Superior temporal gyrus (tissue), 1 donor: ENCODE results near the gene TIMM17B.
"Not testable (repeated sequence)": the region's sequence is repeated elsewhere in the genome, so short reads cannot be mapped to it uniquely, and the experiment has no call there.

ENCODE experiments used
- DNase-seq: peaks from one replicate; pipeline ENCODE4 v3.0.0-alpha.2; 2016; ENCODE audit errors: extremely low spot score

Gene TIMM17B

DNA sequence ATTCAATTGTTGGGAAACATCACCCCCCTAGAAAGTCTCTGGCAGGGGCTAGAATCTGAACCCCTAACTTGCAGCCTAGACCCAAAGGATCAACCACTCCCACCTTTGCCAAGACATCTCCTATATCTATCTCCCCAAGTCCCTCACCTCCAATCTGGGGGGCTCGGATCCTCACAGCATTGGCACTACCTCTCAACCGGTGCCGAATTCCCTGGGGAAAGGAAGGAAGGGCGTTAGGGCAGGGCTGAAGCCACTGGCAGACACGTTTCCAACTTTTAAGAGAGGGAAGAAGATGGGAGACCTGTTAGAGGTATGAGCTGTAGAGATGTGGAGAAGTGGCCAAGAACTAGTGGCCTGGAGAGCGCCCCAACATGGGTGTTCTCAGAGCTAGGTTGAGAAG lies 2.7 kb downstream of the TIMM17B start:
- DNase-seq, result no peak

DNA sequence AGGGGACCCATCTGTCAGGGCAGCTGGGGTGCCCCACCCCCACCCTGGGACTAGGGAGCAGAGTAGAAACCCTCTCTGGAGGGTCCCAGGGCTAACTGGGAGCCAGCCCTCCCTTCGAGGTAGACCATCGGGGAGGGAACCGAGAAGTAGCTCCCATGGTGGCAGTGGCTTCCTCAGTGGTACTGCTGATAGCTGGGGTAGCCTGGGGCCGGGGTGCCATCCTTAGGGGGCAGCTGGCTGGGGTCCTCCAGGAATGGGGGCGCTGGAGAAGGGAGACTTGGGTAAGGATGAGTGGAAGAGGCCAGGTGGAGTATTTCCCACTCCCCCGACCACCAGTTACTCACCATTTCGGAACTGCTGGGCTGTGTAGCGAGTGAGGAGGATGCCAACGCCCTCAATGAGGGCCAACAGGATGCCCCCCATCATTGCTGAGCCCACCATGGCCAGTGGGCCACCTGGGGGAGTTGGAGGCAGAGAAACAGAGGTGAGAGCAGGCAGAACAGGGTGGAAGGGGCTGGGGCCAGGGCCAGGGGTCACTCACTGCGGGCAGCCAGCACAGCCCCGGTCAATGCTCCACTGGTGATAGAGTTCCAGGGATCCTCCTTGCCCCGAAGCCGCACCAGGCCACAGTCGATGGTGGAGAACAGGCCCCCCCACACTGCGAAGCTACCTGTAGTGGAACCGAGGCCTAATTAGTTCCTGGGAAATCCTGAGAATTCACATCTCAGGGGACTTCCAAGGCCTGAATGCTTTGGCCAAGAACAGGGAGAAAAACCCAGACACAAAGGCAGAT lies 3.8 kb downstream of the TIMM17B start:
- DNase-seq, result no peak

DNA sequence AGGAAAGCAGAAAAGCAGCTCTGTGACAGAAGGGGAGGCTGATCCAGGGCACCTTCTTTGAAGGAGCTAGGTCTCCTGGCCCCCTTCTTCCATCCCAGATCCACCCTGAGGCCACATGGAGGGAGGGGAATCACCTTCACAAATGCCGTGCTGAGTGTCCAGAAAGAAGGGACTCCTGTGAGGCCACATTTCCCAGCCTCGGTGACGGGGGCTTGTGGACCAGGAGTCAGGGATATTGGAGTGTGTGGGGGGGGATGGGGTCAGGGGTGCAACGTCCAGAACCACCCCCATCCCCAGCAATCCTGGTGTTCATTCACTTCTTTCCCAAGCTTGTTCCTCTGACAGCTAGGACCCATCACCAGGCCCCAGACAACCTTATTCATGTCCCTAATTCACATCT lies 4.7 kb downstream of the TIMM17B start:
- no peak for DNase-seq

DNA sequence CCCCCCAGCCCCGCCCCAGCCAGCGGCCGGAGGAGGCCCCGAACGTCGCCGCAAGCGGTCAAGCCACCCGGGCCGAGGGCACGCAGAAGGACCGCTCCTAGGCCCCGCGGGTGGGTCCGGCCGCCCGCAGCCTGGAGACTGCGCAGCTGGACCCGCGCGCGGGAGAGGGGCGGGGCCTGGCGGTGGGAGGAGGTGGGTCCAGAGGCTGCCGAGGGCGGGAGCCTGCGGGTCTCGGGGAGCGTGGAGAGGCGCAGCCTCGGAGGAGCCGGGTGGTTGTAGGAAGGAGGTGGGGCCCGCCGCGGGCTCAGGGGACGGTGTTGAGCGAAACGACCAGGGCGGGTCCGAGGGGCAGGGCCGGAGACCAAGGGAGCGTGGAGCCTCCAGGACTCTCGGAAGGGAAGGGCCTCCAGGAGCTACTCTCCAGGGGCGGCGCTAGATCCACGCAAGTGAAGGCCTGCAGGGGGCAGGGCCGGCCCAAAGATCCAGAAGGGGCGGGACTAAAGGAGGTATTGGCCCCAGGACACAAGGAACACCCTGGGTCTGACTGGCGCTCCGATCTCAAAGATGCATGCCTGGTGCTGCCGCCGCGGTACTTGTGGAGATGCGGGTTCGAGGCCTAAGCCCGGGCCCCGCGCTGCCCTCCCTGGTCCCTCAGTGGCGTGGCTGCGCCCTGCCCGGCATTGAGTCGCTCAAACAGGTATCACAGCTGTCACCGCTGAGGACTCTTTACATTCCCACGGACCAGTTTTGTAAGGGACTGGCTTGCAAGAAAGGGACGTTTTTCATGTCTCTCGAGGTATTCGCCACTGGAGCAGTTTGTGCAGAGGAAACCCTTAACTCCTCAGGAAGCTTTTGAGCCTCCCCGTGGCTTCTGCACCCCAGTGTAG lies 5.9 kb downstream of the TIMM17B start:
- DNase-seq, result peak; percentile 72

DNA sequence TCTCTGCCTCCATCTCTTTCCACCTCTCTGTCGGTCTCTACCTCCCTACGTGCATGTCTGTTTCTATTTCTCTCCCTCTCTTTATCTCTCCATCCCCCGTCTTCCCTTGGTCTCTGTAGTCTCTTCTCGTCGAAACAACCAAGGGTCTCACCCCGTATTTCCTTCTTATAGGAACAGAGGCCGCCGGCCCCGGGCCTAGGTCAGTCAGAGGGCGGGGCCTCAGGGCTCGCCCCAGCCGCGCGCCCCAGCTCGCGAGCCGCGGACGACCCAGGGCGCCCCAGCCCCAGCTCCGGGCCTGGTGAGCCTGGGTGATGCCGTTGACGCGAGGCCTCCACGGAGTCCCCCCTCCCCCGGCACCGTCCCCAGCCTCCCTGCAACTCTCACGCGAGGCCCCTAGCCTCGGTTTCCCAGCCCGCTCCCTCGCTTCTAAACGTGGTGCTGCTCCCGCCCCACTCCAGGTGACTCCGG lies 6.6 kb downstream of the TIMM17B start:
- no peak for DNase-seq

DNA sequence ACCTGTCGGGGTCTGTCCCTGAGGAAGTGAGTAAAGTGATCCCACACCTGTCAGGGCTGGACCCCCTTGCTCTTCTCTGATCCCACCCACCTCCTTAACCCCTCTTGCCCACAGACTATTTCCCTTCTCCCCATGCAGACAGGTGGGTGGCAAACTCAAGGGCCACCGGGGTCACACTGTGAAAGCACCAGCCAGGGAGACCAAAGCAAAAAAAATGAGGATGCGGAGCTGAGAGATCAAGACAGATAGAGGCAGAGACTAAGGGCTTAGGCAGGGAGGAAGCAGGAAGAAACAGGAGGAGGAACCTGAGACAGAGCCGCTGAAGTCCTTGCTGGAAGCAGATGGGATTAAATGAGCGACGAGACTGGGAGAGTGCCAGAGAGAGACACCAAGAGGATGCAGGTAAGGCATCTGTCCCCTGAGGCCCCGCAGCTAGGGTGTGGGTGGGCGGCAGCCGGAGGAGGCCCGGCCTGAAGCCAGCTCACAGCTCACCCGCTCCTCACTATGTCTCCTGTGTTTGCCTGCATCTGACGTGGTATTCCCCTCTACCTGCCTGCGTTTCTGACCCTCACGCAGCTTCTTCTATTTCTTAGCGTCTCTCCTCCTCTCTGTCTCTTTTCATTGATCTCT lies 7.2 kb downstream of the TIMM17B start:
- peak; percentile 10 for DNase-seq

DNA sequence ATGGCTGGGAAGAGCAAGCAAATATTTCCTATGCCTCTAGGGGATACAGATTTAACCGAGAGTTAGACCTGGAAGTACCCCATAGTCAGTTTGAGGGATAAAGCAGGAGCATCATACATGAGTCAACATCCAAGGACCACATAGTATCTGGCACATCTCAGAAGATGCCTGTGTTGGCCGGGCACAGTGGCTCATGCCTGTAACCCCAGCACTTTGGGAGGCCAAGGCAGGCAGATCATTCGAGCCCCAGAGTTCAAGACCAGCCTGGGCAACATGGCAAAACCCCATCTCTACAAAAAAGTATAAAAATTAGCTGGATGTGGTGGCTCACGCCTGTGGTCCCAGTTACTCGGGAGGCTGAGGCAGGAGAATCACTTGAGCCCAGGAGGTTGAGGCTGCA lies 11.0 kb downstream of the TIMM17B start:
- DNase-seq, result not testable (repeated sequence)

DNA sequence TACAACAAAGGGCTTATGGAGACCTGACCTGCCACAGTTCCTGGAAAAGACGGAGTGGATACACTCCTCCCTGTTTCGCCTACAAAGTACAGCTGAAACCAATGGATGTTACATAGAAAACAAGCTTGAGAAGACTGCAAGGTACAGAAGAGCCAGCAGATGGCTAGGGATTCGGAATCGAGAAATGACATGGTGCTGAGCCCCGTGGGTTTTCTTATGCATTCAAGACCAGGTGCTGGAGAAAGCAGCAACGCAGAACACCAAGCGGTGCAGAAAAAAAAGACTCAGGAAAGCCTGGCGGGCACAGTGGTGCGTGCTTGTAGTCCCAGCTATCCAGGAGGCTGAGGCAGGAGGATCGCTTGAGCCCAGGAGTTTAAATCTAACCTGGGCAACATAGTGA lies 13.8 kb downstream of the TIMM17B start:
- no peak for DNase-seq

DNA sequence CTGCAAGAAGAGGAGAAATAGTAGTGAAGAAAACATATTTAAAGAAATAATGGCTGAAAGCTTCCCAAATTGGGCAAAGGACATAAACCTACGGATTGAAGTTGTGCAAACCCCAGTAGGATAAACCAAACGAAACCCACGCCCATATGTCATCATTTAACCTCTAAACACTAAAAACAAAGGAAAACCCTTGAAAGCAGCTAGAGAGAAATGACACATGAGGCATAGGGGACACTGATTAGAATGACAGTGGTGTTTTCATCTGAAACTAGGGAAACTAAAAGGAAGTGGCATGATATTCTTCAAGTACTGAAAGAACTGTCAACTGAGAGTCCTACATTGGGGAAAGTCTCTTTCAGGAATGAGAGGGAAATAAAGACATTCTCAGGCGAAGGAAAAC lies 20.6 kb downstream of the TIMM17B start:
- not testable (repeated sequence) for DNase-seq

DNA sequence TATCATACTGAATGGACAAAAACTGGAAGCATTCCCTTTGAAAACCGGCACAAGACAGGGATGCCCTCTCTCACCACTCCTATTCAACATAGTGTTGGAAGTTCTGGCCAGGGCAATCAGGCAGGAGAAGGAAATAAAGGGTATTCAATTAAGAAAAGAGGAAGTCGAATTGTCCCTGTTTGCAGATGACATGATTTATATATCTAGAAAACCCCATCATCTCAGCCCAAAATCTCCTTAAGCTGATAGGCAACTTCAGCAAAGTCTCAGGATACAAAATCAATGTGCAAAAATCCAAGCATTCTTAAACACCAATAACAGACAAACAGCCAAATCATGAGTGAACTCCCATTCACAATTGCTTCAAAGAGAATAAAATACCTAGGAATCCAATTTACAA lies 25.6 kb downstream of the TIMM17B start:
- DNase-seq, result not testable (repeated sequence)

DNA sequence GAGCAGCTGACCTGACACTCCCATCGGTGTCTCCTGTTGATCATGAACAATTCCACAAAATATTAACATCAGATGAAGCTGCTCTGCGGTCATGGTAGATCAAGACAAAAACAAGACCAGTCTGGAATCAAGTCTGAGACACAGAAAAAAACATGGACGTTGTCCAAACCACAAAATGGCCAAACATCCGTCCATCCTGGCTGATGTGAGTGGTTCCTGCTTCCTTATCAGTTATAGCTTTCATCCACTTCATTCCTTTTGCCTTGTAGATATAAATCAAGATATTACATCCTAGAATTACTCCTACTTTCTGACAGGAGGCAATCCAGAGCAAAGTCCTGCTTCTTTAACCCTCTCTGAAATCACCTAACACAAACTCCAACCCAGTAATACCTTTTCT lies 33.4 kb downstream of the TIMM17B start:
- no peak for DNase-seq

DNA sequence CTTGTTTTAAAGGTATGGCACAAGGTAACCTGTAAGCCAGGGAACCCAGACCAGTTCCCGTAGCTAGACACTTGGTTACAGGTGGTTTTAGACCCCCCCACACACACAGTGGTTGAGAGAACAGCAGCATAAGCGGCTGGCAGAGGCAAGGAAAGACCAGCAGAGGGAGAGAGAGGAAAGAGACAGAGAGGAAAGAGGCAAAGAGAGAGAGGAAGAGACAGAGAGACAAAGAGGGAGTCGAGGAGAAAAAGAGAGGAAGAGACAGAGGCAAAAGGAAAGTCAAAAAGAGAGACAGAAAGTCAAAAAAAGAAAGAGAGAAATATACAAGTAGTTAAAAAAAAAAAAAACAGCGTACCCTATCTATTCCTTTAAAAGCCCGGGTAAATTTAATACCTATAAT lies 42.7 kb downstream of the TIMM17B start:
- no peak for DNase-seq

DNA sequence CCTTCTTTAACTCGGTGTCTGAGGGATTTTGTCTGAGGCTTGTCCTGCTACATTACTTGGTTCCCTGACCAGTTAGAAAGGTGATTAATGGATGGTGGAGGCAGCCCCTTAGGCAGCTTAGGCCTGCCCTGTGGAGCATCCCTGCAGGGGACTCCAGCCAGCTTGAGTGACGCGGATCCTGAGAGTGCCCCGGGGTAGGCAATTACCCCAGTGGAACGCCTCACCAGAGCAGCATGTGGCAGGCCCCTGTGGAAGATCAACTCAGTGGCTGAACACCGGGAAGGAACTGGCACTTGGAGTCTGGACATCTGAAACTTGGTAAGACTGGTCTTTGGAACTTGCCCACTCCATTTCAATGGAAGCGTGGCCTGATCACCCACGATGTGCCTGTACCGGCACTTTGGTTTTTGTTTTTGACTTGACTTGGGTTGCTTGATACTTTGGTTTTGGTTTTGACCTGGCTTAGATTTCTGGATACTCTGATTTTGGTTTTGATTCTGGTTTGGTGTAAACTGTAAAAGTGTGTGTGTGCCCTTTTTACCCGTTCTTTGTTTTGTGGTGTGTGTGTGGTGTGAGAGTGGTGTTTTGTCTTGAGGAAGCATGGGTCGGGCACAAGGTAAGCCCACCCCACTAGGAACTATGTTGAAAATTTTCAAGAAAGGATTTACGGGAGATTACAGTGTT lies 43.3 kb downstream of the TIMM17B start:
- not testable (repeated sequence) for DNase-seq

DNA sequence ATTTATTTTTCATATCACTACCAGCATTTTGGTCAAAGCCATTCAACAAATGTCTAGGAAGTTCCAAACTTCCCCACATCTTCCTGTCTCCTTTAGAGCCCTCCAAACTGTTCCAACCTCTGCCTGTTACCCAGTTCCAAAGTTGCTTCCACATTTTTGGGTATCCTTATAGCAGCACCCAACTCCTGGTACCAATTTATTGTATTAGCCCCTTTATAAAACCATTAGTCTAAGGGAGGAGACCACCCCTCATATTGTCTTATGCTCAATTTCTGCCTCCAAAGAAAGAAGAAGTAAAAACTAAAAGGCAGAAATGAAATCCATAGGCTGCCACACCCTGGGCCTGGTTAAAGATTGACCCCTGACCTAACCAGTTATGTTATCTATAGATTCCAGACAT lies 44.1 kb downstream of the TIMM17B start:
- not testable (repeated sequence) for DNase-seq

DNA sequence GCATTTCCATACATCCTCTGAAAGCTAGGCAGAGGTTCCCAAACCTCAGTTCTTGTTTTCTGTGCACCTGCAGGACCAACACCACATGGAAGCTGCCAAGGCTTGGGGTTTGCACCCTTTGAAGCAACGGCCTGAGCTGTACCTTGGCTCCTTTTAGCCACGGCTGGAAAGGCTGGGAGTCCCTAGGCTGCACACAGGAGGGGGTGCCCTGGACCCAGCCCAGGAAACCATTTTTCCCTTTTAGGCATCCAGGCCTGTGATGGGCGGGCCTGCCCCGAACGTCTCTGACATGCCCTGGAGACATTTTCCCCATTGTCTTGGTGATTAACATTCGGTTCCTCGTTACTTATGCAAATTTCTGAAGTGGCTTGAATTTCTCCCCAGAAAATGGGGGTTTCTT lies 44.7 kb downstream of the TIMM17B start:
- DNase-seq, result no peak

DNA sequence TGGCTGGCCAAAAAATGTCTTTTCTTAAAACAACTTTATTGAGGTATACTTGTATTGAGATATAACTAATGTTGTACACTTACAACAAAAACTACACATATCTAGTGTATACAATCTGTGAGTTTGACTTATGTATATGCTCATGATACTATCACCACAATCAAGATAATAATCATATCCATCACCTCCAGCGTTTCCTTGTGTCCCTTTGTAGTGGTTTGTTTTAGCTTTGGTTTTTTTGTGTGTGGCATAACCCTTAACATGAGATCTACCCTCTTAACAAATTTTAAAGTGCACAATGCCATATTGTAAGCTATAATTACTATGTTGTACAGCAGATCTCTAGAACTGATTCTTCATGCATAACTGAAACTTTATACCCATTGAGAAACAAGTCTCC lies 48.7 kb downstream of the TIMM17B start:
- no peak for DNase-seq
